ENCODE measurements around the gene AGAP1.

DNA sequence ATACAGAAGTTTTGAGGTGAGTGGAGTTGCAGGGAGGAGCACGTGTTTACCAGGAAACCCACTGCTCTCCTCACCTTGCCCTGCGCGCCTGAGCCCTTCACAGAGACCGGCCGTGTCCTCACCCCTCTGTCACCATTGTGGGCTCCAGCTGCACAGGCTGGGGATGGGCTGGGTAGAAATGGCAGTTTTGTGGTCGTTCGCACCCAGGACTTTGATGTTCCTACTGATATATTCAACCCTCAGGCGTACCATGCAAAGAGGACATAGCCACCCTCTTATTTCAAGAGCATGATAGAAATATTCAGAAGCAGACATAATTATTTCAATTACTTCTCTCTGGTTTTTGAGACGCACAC is 596.2 kb downstream of the AGAP1 start:
- TF ChIP-seq, protein P1, sequence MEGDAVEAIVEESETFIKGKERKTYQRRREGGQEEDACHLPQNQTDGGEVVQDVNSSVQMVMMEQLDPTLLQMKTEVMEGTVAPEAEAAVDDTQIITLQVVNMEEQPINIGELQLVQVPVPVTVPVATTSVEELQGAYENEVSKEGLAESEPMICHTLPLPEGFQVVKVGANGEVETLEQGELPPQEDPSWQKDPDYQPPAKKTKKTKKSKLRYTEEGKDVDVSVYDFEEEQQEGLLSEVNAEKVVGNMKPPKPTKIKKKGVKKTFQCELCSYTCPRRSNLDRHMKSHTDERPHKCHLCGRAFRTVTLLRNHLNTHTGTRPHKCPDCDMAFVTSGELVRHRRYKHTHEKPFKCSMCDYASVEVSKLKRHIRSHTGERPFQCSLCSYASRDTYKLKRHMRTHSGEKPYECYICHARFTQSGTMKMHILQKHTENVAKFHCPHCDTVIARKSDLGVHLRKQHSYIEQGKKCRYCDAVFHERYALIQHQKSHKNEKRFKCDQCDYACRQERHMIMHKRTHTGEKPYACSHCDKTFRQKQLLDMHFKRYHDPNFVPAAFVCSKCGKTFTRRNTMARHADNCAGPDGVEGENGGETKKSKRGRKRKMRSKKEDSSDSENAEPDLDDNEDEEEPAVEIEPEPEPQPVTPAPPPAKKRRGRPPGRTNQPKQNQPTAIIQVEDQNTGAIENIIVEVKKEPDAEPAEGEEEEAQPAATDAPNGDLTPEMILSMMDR (IDR thresholded peaks at IDR 0.05 in 8 of 11, conservative IDR thresholded peaks at IDR 0.05 in 3 of 11): no peak
- TF ChIP-seq POLR2AphosphoS5 (IDR thresholded peaks at IDR 0.05): no peak

All from spleen (tissue), 7 donors.